SU-DHL-6 (cell line): ENCODE results near the gene TRIP13.

ENCODE experiments used
- H2AFZ ChIP-seq: fragments of 200-600 bp; sonication (generic); 2 replicates; pipeline ENCODE4 v1.6.1; 2014; ENCODE audit warnings: low read depth, mild to moderate bottlenecking, moderate library complexity, mixed read lengths, antibody characterized with exemption, low read length; ENCODE audit not compliant: severe bottlenecking
- H3F3A ChIP-seq: fragments of 200-600 bp; shearing (Covaris generic); 2 replicates; pipeline ENCODE4 v1.6.0; 2016; ENCODE audit warnings: antibody characterized with exemption, mild to moderate bottlenecking; ENCODE audit not compliant: insufficient read depth
- H3K27ac ChIP-seq: fragments of 200-600 bp; sonication (generic); 2 replicates; pipeline ENCODE4 v1.5.1; 2016; ENCODE audit warnings: low read depth, mild to moderate bottlenecking, low read length, moderate library complexity, mixed read lengths
- H3K27me3 ChIP-seq: fragments of 200-600 bp; sonication (generic), shearing (Covaris generic); 2 replicates; pipeline ENCODE4 v1.6.0; 2014; ENCODE audit warnings: mild to moderate bottlenecking, low read length
- H3K36me3 ChIP-seq: fragments of 200-600 bp; sonication (generic); 2 replicates; pipeline ENCODE4 v1.6.1; 2014; ENCODE audit warnings: mild to moderate bottlenecking, low read length, mixed read lengths
- H3K4me2 ChIP-seq: fragments of 300-600, 200-600 bp; shearing (Covaris generic), sonication (generic); 2 replicates; pipeline ENCODE4 v1.6.0; 2014; ENCODE audit warnings: low read length, low read depth, mild to moderate bottlenecking; ENCODE audit not compliant: poor library complexity, severe bottlenecking
- H3K4me3 ChIP-seq: fragments of 200-600 bp; sonication (generic); 2 replicates; pipeline ENCODE4 v1.5.1; 2014; ENCODE audit warnings: antibody characterized with exemption, low read length, mild to moderate bottlenecking, mixed read lengths; ENCODE audit not compliant: insufficient read depth, poor library complexity, severe bottlenecking
- H3K79me2 ChIP-seq: fragments of 200-600 bp; sonication (generic); 2 replicates; pipeline ENCODE4 v1.6.1; 2014; ENCODE audit warnings: mild to moderate bottlenecking, low read length, moderate library complexity; ENCODE audit not compliant: insufficient read depth
- H3K9ac ChIP-seq: fragments of 200-600 bp; sonication (generic); 2 replicates; pipeline ENCODE4 v1.7.0; 2014; ENCODE audit warnings: mild to moderate bottlenecking, low read length
- H3K9me2 ChIP-seq: fragments of 200-600 bp; sonication (generic); replicated peaks from 2 replicates; pipeline ENCODE4 v1.6.1; 2014; ENCODE audit warnings: low read length; ENCODE audit not compliant: insufficient read depth
- H3K9me3 ChIP-seq: fragments of 200-600 bp; sonication (generic); 2 replicates; pipeline ENCODE4 v1.6.1; 2014; ENCODE audit warnings: low read length, mixed read lengths; ENCODE audit not compliant: insufficient read depth
- H4K20me1 ChIP-seq: fragments of 200-600 bp; sonication (generic); 2 replicates; pipeline ENCODE4 v1.6.1; 2014; ENCODE audit warnings: low read depth, mild to moderate bottlenecking, antibody characterized with exemption, low read length, moderate library complexity, mixed read lengths
- EZH2phosphoT487 ChIP-seq: fragments of 200-600 bp; sonication (generic), shearing (Covaris generic); conservative IDR thresholded peaks from 2 replicates; pipeline ENCODE4 v1.6.1; 2018; ENCODE audit warnings: mild to moderate bottlenecking, antibody characterized with exemption, low read length, moderate library complexity, mixed read lengths
- TF ChIP-seq, protein P1 (sequence below): fragments of 200-600 bp; sonication (generic); IDR thresholded peaks from one replicate; pipeline ENCODE4 v1.5.1; 2017; ENCODE audit warnings: antibody characterized with exemption, mild to moderate bottlenecking, low read length, moderate library complexity; ENCODE audit not compliant: insufficient read depth, poor library complexity, severe bottlenecking

Gene TRIP13

DNA sequence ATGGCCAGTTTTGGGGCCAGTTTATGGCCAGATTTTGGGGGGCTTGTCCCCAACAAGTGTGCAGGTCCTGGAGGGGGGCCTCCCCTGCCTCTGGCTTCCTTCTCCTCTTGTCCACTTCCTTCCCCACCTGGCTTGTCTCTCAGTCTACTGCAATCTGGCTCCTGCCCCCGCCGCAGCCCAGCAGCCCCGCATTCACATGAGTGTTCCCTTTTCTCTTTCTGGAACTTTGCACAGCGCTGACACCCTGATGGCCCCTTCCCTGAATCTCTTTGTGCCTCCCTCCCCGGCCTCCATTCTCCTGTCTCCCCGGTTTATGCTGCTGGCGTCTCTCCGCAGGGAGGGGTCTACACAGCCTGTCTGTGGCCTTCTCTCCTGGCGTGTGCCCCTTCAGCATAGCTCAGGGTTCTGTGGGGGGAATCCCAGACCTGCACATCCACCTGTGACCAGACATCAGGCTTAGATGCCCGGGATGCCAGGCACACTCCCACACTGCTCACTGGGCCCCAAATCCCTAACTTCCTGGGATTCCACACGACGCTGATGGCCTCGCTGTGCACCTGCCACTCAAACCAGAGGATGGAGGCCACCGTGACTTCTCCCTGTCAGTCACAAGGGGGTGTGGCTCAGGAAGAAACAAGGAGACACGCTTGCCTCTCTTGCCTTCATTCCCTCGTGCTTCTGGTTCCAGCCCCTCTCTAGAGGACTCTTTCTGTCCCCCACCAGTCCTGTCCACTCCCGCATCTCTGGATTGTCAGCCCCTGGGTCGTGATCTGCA, 17.5 kb downstream of the TRIP13 start:
- no peak overlapping the region for H3K4me3 ChIP-seq
- no peaks in the 10 kb centered on the region for H4K20me1 ChIP-seq
- no peaks in the 10 kb centered on the region for H3K9me3 ChIP-seq
- no peaks in the 10 kb centered on the region for H3K27me3 ChIP-seq
- no peak overlapping the region for H3K4me2 ChIP-seq
- H3K36me3 ChIP-seq = 0 out of 2 replicates have a peak, but pooled peaks cover 4% of the 10 kb centered on the region
- no peaks in the 10 kb centered on the region for H3F3A ChIP-seq
- H3K9ac ChIP-seq = no peak overlapping the region
- H3K79me2 ChIP-seq = no peaks in the 10 kb centered on the region
- no peak overlapping the region for H2AFZ ChIP-seq
- TF ChIP-seq, protein P1, sequence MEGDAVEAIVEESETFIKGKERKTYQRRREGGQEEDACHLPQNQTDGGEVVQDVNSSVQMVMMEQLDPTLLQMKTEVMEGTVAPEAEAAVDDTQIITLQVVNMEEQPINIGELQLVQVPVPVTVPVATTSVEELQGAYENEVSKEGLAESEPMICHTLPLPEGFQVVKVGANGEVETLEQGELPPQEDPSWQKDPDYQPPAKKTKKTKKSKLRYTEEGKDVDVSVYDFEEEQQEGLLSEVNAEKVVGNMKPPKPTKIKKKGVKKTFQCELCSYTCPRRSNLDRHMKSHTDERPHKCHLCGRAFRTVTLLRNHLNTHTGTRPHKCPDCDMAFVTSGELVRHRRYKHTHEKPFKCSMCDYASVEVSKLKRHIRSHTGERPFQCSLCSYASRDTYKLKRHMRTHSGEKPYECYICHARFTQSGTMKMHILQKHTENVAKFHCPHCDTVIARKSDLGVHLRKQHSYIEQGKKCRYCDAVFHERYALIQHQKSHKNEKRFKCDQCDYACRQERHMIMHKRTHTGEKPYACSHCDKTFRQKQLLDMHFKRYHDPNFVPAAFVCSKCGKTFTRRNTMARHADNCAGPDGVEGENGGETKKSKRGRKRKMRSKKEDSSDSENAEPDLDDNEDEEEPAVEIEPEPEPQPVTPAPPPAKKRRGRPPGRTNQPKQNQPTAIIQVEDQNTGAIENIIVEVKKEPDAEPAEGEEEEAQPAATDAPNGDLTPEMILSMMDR = no peak
- no peak for TF ChIP-seq EZH2phosphoT487
- H3K27ac ChIP-seq = no peak overlapping the region
- H3K9me2 ChIP-seq = no peaks in the 10 kb centered on the region

DNA sequence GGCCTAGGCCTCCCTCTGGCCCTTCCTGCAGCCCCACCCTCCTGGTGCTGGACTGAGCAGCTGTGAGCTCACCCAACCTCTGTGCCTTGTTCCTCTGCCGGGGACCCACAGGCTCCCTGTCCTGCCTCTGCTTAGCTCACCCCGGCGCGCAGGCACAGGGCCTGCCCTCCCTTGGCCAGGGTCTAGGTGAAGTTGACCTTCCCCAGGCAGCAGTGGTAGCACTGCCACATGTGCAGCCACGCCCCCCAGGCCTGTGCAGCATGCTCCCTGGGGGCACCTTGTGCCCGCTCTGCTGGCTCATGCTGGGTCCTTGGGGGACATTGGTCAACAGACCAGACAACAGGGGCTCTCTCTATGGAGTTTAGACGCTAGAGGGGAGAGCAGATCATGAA, 18.1 kb downstream of the TRIP13 start:
- no peaks in the 10 kb centered on the region for H4K20me1 ChIP-seq
- no peaks in the 10 kb centered on the region for H3K9me2 ChIP-seq
- H3K27ac ChIP-seq = no peak overlapping the region
- 0 out of 2 replicates have a peak, but pooled peaks cover 4% of the 10 kb centered on the region for H3K36me3 ChIP-seq
- no peaks in the 10 kb centered on the region for H3K9me3 ChIP-seq
- H3F3A ChIP-seq = no peaks in the 10 kb centered on the region
- H3K4me2 ChIP-seq = no peak overlapping the region
- H2AFZ ChIP-seq = no peak overlapping the region
- H3K27me3 ChIP-seq = no peaks in the 10 kb centered on the region
- H3K9ac ChIP-seq = no peak overlapping the region
- no peak overlapping the region for H3K4me3 ChIP-seq
- H3K79me2 ChIP-seq = no peaks in the 10 kb centered on the region
- TF ChIP-seq, protein P1 = no peak
- TF ChIP-seq EZH2phosphoT487 = no peak

DNA sequence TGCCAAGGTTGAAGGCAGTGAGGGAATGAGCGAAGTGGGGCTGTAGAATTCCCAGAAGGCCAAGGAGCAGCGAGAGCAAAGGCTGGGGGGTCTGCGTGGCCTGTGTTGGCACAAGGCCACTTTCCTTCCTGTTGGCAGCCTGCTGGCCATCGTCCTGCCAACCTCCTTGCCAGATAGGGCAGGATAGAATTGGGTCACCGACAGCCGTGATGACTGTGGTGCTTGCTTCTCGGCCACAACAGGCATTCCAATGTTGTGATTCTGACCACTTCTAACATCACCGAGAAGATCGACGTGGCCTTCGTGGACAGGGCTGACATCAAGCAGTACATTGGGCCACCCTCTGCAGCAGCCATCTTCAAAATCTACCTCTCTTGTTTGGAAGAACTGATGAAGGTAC, 18.9 kb downstream of the TRIP13 start:
- no peaks in the 10 kb centered on the region for H3K9me2 ChIP-seq
- H3K9ac ChIP-seq = no peak overlapping the region
- H4K20me1 ChIP-seq = no peaks in the 10 kb centered on the region
- no peaks in the 10 kb centered on the region for H3K79me2 ChIP-seq
- no peak overlapping the region for H2AFZ ChIP-seq
- H3K4me2 ChIP-seq = no peak overlapping the region
- TF ChIP-seq, protein P1 = no peak
- no peak for TF ChIP-seq EZH2phosphoT487
- H3K36me3 ChIP-seq = no peaks in the 10 kb centered on the region
- no peak overlapping the region for H3K27ac ChIP-seq
- no peak overlapping the region for H3K4me3 ChIP-seq
- no peaks in the 10 kb centered on the region for H3K27me3 ChIP-seq
- no peaks in the 10 kb centered on the region for H3F3A ChIP-seq
- no peaks in the 10 kb centered on the region for H3K9me3 ChIP-seq
